NCI-H2029 (cell line): ENCODE results near the gene SLC24A1.

Experiments
- DNase-seq: peaks from one replicate; lab custom pipeline; 2025; lab: John Stamatoyannopoulos, UW

Gene SLC24A1

GRCh38 chr15:65653341-65653740, 31.6 kb downstream of the SLC24A1 start:
- no peak for DNase-seq

- no peak for DNase-seq
Observed at GRCh38 chr15:65653801-65654521, 32.2 kb downstream of the SLC24A1 start.

GRCh38 chr15:65655026-65655425, 33.3 kb downstream of the SLC24A1 start:
- DNase-seq: no peak

- no peak for DNase-seq
Observed at GRCh38 chr15:65655457-65655856, 33.7 kb downstream of the SLC24A1 start.

- DNase-seq: no peak
Observed at GRCh38 chr15:65659502-65660052, 37.8 kb downstream of the SLC24A1 start.

- DNase-seq: no peak
Observed at GRCh38 chr15:65660927-65661326, 39.2 kb downstream of the SLC24A1 start.

- DNase-seq: no peak
Observed at GRCh38 chr15:65663521-65663920, 41.8 kb downstream of the SLC24A1 start.

GRCh38 chr15:65666257-65666656, 44.5 kb downstream of the SLC24A1 start:
- DNase-seq: no peak

GRCh38 chr15:65675551-65675950, 53.8 kb downstream of the SLC24A1 start:
- DNase-seq: no peak

- DNase-seq: no peak
Observed at GRCh38 chr15:65676123-65676522, 54.4 kb downstream of the SLC24A1 start.

- no peak for DNase-seq
Observed at GRCh38 chr15:65680544-65680943, 58.8 kb downstream of the SLC24A1 start.

- DNase-seq: no peak
Observed at GRCh38 chr15:65682404-65682911, 60.7 kb downstream of the SLC24A1 start.

- no peak for DNase-seq
Observed at GRCh38 chr15:65688462-65688861, 66.7 kb downstream of the SLC24A1 start.

- no peak for DNase-seq
Observed at GRCh38 chr15:65690173-65690572, 68.4 kb downstream of the SLC24A1 start.

- no peak for DNase-seq
Observed at GRCh38 chr15:65690778-65691177, 69.0 kb downstream of the SLC24A1 start.

GRCh38 chr15:65695081-65695480, 73.3 kb downstream of the SLC24A1 start:
- no peak for DNase-seq
